Measurements from ENCODE around the gene GPR35. TPM values are rescaled to one million over a fixed set of nuclear protein-coding genes. Genes with fewer than 3 reads are reported as not detected.
A peak's percentile ranks its signal among the peaks of the same experiment; 100 is the strongest.
"Not testable (repeated sequence)": the region's sequence is repeated elsewhere in the genome, so short reads cannot be mapped to it uniquely, and the experiment has no call there.

Gene GPR35
- polyA plus RNA-seq, 4 donors: 1.5 to 1.9 (median 1.6) TPM

DNA sequence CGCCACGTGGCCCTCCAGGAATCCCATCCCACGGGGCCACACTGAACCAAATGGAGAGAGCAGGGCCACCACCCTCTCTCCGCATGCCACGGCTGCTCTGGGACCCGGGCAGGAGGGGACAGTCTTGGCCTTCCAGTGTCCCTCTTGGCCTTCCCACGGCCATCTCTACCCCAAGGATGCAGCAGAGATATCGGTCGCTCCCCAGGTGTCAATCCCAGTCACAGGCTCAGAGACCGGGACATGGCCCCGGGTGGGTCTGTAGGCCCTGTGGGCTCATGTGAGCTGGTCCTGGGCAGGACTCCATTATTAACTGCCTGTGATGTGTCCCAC lies 23.5 kb upstream of the GPR35 start:
- DNase-seq (ENCODE audit: low read depth in 4 of 4, low spot score in 3 of 4): no peak

DNA sequence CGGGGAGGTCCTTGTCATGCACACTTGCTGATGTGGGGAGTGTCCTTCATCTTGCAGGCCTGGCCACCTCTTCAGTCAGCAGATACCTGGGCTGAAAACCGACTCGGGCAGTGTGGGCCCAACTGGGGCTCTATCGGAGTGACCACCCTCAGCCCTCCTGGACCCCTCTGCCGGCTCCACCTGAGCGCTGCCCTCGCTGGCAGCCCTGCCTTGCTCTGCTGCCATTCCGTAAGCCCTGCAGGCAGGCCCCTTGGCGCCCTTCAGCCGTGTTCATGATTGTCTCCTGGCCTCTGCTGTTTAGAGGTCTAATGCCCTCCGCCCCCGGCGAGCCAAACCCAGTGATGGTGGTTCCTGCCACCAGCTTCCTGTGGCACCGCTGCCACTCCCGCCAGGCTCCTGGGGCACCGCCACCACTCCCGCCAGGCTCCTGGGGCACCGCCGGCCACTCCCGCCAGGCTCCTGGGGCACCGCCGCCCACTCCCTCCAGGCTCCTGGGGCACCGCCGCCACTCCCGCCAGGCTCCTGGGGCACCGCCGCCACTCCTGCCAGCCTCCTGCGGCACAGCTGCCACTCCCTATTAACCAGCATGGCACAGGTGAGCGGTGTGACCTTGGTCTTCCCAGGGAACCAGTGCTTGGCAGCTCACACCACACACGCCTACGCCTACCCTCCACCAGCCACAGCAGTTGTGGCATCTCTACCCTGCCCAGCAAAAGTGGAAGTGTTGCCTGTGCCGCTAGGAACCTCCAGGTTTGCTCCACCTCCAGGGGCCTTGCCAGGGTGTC lies 22.8 kb upstream of the GPR35 start:
- DNase-seq (ENCODE audit: low read depth in 4 of 4, low spot score in 3 of 4): no peak

DNA sequence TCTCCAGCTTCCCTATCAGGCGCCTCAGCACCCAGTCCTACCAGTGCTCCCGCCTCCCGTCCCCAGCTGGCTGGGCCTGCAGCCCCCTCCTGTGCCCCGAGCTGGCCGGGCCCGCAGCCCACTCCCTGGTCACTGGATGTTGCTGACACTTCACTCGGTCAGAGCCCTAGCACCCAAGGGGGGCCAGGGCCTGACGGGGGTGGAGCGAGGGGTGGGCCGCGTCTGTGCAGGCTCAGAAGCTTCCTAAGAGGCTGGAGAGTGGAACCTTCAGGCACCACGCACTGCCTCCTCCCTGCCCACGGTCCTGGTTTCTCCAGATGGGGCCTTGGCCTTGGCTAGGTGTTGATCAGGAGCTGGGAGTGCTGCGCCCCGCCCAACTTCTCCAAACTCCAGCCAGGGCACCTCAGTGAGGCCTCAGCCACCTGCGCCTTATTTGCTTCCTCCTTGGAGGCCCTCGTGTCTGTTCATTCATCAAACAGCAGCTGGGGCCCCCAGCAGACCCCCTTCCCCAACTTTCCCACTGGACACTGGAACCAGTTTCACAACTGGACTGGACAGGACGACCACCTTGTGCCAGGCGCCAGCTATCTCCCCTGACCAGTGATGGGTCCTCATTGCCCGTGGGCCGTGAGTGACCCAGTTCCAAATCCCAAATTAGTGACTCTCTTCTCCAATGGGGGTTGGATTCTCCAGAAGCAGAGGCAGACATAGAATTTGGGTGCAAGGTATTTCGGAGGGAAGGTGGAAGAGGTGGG lies 22.0 kb upstream of the GPR35 start:
- no peak for DNase-seq (ENCODE audit: low read depth in 4 of 4, low spot score in 3 of 4)

DNA sequence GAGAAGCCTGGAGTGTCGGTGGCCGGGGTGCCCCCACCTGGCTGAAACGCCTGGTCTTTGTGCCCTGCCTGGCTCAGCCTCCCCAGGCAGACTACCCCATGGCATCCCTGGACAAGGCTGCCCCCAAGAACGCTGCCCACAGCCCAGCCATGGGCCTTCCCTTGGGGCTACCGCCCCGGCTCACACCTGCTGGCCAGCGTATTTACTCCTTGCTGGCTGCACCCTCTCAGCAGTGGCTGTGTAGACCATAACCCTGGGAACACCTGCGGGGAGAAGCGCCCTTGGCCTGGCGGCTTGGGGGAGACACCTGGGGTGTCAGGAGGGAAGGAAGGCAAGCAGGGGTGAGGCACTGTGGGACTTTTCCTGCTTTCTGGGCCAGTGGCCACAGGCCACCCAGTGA lies 21.4 kb upstream of the GPR35 start:
- DNase-seq (ENCODE audit: low read depth in 4 of 4, low spot score in 3 of 4): no peak

DNA sequence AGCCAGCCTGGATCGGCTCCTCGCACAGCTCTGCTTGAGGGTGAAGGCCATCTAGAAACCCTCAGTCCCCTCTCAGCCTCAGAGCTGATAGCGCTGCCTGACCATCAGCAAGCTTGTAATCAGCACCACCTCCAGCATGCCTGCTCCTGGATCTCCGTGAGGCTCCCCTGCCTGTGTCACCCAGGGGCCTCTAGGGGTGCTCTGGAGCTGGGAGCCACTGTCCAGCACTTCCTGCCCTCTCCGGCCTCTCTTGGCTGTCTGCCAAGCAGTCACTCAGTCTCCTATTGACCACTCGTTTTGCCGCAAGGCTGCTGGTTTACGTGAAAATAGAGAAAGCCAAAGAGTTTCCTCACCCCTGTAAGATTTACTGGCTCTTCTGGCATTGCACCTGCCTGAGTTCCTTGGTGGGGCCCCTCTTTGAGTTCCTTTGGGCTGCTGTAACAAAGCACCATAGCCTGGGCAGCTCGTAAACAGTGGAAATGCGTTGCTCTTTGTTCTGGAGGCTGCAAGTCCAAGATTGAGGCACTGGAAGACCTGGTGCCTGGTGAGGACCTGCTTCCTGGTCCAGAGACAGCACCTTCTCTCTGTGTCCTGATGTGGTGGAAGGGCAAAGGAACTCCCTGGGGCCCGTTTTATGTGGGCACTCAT lies 20.9 kb upstream of the GPR35 start:
- peak; percentile 49 to 69 (median 56) for DNase-seq (ENCODE audit: low read depth in 4 of 4, low spot score in 3 of 4)

DNA sequence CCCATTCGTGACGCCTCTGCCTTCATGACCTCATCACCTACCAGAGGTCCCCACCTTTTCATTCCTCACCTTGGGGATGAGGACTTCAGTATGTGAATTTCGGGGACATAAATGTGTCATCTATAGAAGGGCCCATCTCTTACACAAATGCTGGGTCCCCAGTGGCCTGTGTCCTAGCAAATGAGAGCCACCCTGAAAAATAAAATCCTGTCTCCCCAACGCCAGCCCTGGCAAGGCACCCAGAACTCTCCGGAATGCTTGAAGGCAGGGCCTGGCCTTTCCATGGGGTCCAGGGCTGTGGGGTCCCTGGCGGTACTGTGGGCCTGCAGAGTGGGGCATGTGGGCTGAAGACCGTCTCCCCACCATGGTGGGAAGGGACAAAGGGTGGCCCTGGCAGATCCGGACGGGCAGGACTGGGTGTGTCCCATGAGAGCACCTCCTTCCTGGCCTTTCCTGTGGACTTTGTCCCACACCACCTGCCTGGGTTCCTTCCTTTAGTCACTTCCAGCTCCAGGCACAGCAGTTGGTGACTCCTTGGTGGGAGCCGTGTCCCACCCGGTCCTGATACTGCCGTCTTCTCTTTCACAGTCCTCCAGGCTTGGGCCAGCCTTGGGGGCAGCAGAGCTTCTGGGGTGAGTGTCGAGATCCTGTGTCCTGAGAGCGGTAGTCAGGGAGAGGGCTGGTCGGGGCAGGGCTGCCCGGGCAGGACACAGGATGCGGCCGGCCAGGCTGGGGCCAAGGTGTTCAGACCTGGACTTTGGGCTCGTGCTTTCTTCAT lies 20.2 kb upstream of the GPR35 start:
- DNase-seq (ENCODE audit: low read depth in 4 of 4, low spot score in 3 of 4): no peak

DNA sequence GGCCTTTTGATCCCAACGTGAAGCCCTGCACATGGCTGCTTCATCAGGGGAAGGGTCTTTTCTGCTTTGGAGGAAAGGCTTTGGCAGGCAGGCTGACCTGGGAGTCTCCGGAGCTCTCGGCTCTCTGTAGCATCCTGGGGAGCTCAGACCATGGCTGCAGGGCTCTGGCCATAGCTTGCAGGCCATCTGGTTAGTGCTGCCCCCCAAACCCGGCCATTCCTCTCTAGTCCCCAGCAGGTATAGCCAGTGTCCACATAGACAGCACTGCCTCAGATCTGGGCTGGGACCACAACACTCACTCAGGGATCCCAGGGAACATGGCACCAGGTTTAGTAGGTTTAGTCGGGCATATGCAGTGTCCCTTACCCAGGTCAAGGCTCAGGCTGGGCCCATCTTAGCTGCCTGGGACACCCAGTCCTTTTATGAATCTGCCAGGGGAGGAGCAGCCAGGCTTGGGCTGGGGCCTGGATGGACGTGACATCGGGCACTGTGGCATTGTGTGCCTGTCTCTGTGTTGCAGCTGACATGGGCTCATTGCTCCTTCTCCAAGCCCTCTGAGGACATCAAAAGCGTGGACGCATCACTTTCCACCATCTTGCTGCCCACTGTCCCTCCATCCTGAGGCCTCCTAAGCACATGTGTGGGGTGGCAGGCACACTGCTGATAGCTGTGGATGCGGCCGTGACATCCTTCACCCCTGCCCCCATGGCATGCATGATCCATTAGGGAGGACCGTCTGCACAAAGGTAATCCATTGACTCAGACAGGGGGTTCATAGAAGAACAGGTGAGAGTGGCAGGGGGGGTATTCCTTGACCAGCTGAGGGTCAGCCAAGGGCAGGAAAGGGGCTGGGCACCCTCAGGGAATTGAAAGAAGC lies 19.2 kb upstream of the GPR35 start:
- DNase-seq (ENCODE audit: low read depth in 4 of 4, low spot score in 3 of 4): no peak

DNA sequence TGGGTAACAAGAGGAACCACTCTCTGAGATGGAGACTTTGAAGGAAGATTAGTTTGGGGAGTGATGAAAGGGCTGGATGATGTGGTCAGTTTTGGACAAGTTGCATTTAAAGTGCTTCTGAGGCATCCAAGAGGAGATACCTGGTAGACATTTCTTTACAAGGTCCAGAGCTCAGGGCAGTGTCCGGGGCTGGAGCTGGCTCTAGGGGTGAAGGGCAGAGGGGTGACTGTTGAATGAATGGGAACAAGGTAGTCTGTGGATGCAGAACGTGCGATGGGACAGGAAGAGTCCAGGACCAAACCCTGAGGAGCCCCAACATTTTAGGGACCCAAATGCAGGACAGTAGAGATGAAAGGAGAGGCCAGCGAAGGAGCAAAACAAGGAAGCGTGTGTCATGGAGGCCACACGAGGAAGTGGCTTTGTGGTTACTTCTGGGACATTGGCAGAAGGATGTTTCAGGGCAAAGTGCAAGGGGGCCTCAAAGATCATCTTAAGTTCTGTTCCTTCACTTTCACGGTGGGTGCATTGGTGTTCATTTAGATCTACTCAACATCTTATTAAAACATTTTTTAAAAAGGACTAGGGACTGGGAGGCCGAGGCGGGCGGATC lies 13.6 kb upstream of the GPR35 start:
- no peak for DNase-seq (ENCODE audit: low read depth in 4 of 4, low spot score in 3 of 4)

DNA sequence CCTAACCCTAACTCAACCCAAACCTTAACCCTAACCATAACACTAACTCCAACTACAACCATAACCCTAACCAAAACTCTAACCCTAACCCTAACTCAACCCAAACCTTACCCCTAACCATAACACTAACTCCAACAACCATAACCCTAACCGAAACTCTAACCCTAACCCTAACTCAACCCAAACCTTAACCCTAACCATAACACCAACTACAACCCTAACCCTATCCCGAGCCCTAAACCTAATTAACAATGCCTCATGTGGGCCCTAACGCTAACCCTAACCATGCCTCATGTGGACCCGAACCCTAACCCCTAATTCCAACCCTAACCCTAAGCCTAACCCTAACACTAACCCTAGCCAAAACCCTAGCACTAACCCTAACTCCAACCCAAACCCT lies 11.5 kb upstream of the GPR35 start:
- no peak for DNase-seq (ENCODE audit: low read depth in 4 of 4, low spot score in 3 of 4)

DNA sequence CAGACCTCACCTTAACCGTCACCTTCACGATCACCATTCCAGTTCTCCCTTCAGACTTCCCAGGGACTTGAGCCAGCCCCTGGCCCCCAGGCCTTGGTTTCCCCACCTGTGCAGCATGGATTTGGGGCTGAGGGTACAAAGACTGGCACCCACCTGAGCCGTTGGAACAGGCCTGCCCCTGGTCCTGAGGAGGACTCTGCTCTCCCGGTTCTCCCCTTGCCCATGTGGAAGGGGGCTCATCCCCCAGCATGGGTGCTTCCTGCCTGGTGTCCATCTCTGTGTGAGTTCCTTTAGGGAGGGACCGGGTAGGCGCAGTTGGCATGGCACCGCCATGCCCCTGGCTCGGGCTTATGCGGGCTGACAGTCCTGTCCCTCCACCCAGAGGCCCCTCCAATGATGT lies 10.9 kb upstream of the GPR35 start:
- DNase-seq (ENCODE audit: low read depth in 4 of 4, low spot score in 3 of 4): no peak

DNA sequence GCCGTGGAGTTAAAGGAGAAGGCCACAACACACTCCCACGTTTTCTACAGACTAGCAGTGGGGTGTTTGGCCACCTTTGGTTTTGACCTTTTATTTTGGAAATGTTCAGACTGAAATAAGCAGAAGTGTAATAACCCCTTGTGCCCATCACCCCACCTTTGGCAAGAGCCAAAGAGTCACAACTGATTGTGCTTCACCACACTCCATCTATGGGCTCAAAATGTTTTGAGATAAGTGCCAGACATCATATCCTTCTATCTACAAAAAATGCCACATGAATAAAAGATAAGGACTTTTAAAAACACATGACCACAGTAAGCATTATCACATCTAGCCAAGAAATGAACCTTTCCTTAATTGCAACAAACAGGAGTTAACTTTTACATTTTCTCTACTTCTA lies 9.9 kb upstream of the GPR35 start:
- no peak for DNase-seq (ENCODE audit: low read depth in 4 of 4, low spot score in 3 of 4)

DNA sequence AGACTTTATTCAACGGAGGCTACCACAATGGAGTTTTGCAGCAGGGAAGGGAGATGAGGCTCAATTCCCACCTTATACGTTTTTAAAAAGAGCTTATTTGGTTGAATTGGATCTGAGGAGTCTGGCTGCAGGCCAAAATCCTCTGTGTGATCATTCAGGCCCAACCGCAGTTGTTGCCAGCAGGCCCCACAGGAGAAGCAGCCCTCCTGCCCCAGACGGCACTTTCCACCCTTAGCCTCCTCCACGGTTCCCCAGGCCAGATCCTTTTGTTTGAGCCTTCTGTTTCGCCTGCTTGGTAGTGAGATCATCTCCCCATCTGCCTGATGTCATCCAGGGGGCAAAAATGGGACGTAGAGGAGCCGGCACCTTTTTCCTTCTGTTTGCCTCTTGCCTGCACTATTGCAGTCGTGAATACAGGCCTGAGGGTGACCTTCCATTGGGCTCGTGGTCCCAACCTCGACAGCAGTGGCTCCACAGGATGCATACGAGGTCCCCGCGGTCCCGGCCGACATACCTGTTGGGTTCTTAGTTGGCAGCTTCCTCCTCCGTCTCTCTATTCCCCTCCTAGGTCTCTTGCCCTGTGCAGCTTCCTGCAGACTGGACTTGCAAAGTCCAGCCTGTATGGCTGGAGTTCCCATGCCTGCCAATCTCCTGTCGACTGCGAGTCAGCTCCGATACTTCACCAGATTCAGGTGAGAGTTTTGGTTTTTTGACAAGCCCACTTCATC lies 9.3 kb upstream of the GPR35 start:
- DNase-seq (ENCODE audit: low read depth in 4 of 4, low spot score in 3 of 4): no peak

DNA sequence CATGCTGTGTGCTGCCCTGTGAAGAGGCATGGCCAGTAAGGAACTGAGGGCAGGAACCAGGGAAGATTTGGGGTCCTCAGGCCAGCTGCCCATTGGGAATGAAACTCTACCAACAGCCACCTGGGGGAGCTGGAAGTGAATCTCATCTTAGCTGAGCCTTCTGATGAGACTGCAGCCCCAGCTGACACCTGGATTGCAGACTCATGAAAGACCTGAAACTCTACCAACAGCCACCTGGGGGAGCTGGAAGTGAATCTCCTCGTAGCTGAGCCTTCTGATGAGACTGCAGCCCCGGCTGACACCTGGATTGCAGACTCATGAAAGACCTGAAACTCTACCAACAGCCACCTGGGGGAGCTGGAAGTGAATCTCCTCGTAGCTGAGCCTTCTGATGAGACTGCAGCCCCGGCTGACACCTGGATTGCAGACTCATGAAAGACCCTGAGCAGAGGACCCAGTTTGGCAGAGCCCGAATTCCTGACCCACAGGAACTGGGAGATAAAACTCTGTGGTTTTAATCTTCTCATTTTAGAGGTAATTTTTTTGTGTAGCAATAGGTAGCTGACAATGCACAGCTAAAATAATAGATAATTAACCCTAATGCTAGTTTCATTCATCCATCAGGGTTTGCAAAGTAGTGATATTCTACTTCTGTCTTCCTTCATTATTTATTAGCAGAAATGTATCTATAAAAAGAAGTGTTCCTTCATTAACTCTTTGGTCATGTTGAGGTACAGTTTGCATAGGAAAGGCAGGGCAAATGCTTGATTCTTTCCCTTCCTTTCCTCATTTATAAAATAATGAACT lies 8.2 kb upstream of the GPR35 start:
- DNase-seq (ENCODE audit: low read depth in 4 of 4, low spot score in 3 of 4): not testable (repeated sequence)

DNA sequence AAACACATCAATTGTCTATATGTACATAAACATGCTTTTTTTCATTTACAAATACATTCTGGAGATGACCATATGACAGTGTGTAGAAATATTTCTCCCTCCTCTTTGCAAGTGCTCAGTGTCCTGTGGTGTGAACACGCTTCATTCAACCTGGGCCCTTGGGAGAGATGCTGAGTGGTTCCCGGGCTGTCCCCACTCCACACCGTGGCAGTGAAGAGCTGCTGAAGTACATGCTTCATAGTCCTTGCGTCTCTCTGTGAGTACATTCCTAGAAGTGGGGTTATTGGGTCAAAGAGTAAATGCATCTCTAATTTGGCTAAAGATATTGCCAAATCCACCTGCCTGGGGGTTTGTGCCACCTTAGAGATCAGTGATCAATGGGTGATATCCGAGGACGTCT lies 6.5 kb upstream of the GPR35 start:
- no peak for DNase-seq (ENCODE audit: low read depth in 4 of 4, low spot score in 3 of 4)

DNA sequence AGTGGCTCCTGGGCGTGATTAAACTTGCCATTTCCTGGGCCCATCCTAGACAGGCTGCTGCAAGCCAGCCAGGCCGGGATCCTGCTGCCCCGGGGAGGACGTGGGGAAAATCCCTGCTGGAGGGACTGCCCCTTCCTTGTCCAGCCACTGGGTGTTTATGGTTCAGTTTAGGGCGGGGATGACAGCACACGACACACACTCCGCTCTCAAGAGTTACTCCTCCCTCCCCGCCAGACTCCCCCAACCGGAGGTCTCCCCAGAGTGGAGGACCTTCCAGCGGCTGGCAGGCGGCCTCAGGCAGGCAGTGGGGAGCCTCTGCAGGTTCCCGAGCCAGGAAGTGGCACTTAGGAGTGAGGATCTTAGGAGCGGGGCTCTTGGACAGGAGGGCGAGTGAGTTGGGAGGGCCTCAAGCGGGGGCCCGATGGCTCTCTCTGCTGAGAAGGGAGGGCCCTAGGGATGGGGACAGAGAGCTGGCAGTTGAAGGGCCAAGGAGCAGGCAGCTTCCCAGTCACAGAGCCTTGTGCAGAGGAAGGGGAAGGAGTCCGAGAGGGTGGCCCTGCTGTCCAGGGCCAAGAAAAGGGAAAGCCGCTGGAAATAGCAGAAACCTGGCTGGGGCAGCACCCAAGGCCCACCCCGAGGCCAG lies 5.7 kb upstream of the GPR35 start:
- no peak for DNase-seq (ENCODE audit: low read depth in 4 of 4, low spot score in 3 of 4)

DNA sequence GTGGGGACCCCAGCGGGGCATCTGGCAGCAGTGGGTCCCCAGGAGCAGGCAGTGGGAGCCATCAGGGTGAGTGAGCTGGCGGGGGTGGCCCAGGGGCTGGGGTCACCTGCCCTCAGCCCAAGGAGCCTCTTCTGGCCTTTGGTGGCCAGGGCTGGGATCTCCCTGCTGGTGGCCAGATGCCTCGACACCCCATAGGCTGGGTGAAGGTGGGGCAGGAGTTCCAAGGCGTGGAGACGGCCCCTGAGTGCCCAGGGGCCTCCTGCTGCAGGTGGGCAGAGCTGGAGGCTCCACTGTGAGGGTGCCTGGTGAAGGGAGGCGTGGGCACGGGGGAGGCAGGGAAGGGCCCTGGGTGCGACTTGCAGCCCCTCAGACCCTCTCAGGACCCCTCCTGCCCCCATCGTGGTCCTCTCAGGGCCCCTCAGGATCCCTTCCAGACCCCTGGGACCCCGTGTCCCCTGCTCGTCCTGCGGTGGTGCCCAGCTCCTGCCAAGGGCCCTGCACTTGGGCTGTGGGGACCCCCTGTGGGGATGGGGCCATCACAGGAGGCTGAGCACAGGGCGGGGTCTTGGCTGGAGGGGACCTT lies 5.0 kb upstream of the GPR35 start:
- no peak for DNase-seq (ENCODE audit: low read depth in 4 of 4, low spot score in 3 of 4)

DNA sequence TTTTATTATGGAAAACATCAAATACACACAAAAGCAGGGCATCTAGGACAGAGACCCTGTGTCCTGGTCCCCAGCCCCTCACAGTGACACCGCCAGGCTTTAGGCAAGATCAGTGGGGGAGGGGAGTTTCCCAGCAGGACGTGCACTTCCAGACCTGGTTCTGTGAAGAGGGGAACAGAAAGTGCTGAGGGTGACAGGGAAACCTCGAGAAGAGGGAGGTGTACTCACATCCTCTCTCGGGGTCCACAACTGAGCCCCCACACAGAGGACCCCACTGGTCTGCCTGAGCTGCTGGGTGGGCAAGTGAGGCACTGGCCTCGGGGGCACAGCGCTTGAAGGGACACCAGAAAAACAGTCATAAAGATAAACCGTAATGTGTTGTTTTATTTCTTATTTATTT lies 4.4 kb upstream of the GPR35 start:
- no peak for DNase-seq (ENCODE audit: low read depth in 4 of 4, low spot score in 3 of 4)
